Thoracic aorta (tissue), 2 donors: Measurements from ENCODE around the gene NRP2. TPM values are rescaled to one million over a fixed set of nuclear protein-coding genes. Genes with fewer than 3 reads are reported as not detected.
A peak's percentile ranks its signal among the peaks of the same experiment; 100 is the strongest.

Source experiments
- ATAC-seq: fragments of 150-250 bp; one replicate; pipeline ENCODE4 v1.8.0; 2017; ENCODE audit warnings: low read depth; ENCODE audit not compliant: insufficient number of reproducible peaks, low FRiP score
- DNase-seq: peaks from one replicate; pipeline ENCODE4 v3.0.0-alpha.2; 2020; ENCODE audit warnings: low spot score
- H3K27ac ChIP-seq, 2 donors: fragments of 200-600 bp; sonication (generic); 1 replicate in 1 of 2; 2 replicates in 1 of 2; pipeline ENCODE4 v1.5.1; 2016; ENCODE audit warnings: mild to moderate bottlenecking in 2 of 2, moderate library complexity in 2 of 2
- H3K27me3 ChIP-seq: fragments of 200-600 bp; sonication (generic); replicated peaks from 2 replicates; pipeline ENCODE4 v1.6.0; 2016; ENCODE audit warnings: mild to moderate bottlenecking; ENCODE audit not compliant: insufficient read depth
- H3K36me3 ChIP-seq: fragments of 200-600 bp; sonication (generic); one replicate; pipeline ENCODE4 v1.5.1; 2016
- H3K4me1 ChIP-seq, 2 donors: fragments of 200-600 bp; sonication (generic); 1 replicate in 1 of 2; 2 replicates in 1 of 2; pipeline versions ENCODE4 v1.5.1 to v1.6.0; 2016; ENCODE audit warnings: low read depth in 2 of 2, mild to moderate bottlenecking in 1 of 2; ENCODE audit not compliant: control insufficient read depth in 1 of 2
- H3K4me3 ChIP-seq: fragments of 200-600 bp; sonication (generic); 2 replicates; pipeline ENCODE4 v1.5.1; 2016; ENCODE audit warnings: mild to moderate bottlenecking
- H3K9me3 ChIP-seq: fragments of 200-600 bp; sonication (generic); 2 replicates; pipeline ENCODE4 v1.5.1; 2016
- CTCF ChIP-seq: fragments of 200-600 bp; sonication (generic); IDR thresholded peaks from one replicate; pipeline ENCODE4 v1.5.1; 2019; ENCODE audit warnings: antibody characterized with exemption
- total RNA-seq, 2 donors: library from RNA; depleted of rRNA; stranded (reverse); fragments of >200 nt; gene quantifications; one replicate each; pipeline versions ENCODE4 v1.1.0 to v1.2.3, GENCODE V29; 2016

Gene NRP2
- total RNA-seq, 2 donors from 2014 or later: 73.5 to 75.1 TPM

- no peak overlapping the region for H3K4me3 ChIP-seq
- no peak for DNase-seq
- ATAC-seq: no peak
- peaks cover 37 to 58% of the 10 kb centered on the region in 2 donors for H3K4me1 ChIP-seq
- H3K9me3 ChIP-seq: no peaks in the 10 kb centered on the region
- peak overlapping the region; percentile 80 to 90 for H3K27ac ChIP-seq
- no peaks in the 10 kb centered on the region for H3K27me3 ChIP-seq
- H3K36me3 ChIP-seq: no peaks in the 10 kb centered on the region
- no peak for TF ChIP-seq CTCF
These were observed 72.1 kb downstream of the NRP2 start for GRCh38 chr2:205754285-205754923.

- no peaks in the 10 kb centered on the region for H3K27me3 ChIP-seq
- H3K27ac ChIP-seq: peak overlapping the region; percentile 80 to 90
- TF ChIP-seq CTCF: no peak
- H3K4me1 ChIP-seq: peaks cover 39 to 63% of the 10 kb centered on the region in 2 donors
- no peak overlapping the region for H3K4me3 ChIP-seq
- DNase-seq: no peak
- ATAC-seq: no peak
- H3K9me3 ChIP-seq: no peaks in the 10 kb centered on the region
- H3K36me3 ChIP-seq: no peaks in the 10 kb centered on the region
These were observed 72.6 kb downstream of the NRP2 start for GRCh38 chr2:205754924-205755321.

GRCh38 chr2:205755923-205756322 lies 73.6 kb downstream of the NRP2 start:
- peak overlapping the region; percentile 80 to 90 for H3K27ac ChIP-seq
- no peak for DNase-seq
- H3K9me3 ChIP-seq: no peaks in the 10 kb centered on the region
- no peak for TF ChIP-seq CTCF
- H3K27me3 ChIP-seq: no peaks in the 10 kb centered on the region
- peak; percentile 46 for ATAC-seq
- peak overlapping the region; percentile 41 for H3K4me3 ChIP-seq
- H3K36me3 ChIP-seq: no peaks in the 10 kb centered on the region
- H3K4me1 ChIP-seq: peaks cover 39 to 63% of the 10 kb centered on the region in 2 donors

- DNase-seq: no peak
- H3K9me3 ChIP-seq: no peaks in the 10 kb centered on the region
- H3K27me3 ChIP-seq: no peaks in the 10 kb centered on the region
- TF ChIP-seq CTCF: no peak
- ATAC-seq: no peak
- no peaks in the 10 kb centered on the region for H3K36me3 ChIP-seq
- no peak overlapping the region for H3K4me3 ChIP-seq
- H3K27ac ChIP-seq: peak overlapping the region; percentile 80 to 90
- H3K4me1 ChIP-seq: peaks cover 36 to 60% of the 10 kb centered on the region in 2 donors
These were observed 75.0 kb downstream of the NRP2 start for GRCh38 chr2:205757271-205757670.

GRCh38 chr2:205758051-205758450 lies 75.8 kb downstream of the NRP2 start:
- ATAC-seq (no peak), DNase-seq (no peak)
- peak overlapping the region; percentile 80 to 90 for H3K27ac ChIP-seq
- H3K9me3 ChIP-seq: no peaks in the 10 kb centered on the region
- H3K4me3 ChIP-seq: no peak overlapping the region
- H3K4me1 ChIP-seq: peaks cover 36 to 61% of the 10 kb centered on the region in 2 donors
- H3K27me3 ChIP-seq: no peaks in the 10 kb centered on the region
- no peaks in the 10 kb centered on the region for H3K36me3 ChIP-seq
- TF ChIP-seq CTCF: no peak
